Measurements from ENCODE around the gene TLCD5. TPM values are rescaled to one million over a fixed set of nuclear protein-coding genes. Genes with fewer than 3 reads are reported as not detected.

Gene TLCD5
- total RNA-seq, 4 donors from 2014 or later: 1.3 to 9.4 (median 1.5) TPM; not detected in 1

DNA sequence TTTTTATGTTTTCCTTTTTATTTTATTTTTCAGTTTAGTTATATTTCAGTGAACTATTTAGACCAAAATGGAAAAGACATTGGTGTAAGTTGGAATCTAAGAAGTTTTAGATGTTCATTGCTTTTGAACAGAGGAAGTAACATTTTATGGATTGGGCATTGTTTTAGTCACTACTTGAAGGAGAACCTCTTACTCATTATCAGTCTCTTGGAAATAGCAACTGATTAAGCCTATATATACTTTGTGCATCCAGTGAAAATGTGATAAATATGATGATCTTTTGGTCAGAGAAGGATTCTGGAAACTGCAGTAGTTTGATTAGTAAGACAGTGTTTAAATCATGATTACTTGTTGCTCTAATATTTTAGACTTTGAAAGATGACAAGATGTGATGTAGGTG is 25.5 kb downstream of the TLCD5 start:
- in situ Hi-C loops (cut with MboI; ENCODE audit: low pct_ligation_motif_present in 1 of 4, low pct_unique_long_range_greater_than_20kb in 1 of 4, low sequenced_read_pairs in 3 of 4): no loop called here
- TF ChIP-seq POLR2A (IDR thresholded peaks at IDR 0.05): no peak
- TF ChIP-seq EP300 (IDR thresholded peaks at IDR 0.05; ENCODE audit: low read depth): no peak
- no peak for TF ChIP-seq POLR2AphosphoS5 (IDR thresholded peaks at IDR 0.05)
- TF ChIP-seq, protein P1, sequence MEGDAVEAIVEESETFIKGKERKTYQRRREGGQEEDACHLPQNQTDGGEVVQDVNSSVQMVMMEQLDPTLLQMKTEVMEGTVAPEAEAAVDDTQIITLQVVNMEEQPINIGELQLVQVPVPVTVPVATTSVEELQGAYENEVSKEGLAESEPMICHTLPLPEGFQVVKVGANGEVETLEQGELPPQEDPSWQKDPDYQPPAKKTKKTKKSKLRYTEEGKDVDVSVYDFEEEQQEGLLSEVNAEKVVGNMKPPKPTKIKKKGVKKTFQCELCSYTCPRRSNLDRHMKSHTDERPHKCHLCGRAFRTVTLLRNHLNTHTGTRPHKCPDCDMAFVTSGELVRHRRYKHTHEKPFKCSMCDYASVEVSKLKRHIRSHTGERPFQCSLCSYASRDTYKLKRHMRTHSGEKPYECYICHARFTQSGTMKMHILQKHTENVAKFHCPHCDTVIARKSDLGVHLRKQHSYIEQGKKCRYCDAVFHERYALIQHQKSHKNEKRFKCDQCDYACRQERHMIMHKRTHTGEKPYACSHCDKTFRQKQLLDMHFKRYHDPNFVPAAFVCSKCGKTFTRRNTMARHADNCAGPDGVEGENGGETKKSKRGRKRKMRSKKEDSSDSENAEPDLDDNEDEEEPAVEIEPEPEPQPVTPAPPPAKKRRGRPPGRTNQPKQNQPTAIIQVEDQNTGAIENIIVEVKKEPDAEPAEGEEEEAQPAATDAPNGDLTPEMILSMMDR (IDR thresholded peaks at IDR 0.05): no peak
- Histone ChIP-seq H3K27me3 (no peaks in the 10 kb centered on the region), H3K9me3 (no peaks in the 10 kb centered on the region), H3K27ac (no peak overlapping the region), H3K36me3 (no peaks in the 10 kb centered on the region), H3K4me3 (no peak overlapping the region), H3K4me1 (peaks cover 0 to 73% (median 18%) of the 10 kb centered on the region in 4 donors)
- DNase-seq: no peak
- intact Hi-C loops (cut with DNase I; ENCODE audit: low total_unique reads): no loop called here

DNA sequence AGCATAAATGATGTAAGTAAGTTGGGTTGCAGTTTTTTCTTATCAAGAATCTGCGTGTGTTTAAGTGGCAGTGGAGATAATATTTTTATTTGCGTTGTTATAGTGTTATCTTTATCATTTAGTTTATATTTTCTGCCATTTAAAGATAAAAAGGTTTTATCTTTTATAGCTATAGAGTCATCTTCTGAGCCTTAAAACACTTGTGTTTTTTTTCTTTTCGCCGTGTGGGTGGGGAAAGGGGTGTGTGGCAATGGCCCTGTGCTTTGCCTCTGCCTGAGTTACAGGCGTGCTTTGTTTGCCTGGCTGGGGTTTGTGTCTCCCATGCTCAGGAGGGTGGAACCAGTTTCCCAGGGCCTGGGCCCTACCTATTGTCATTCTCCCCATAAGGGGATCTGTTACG is 27.3 kb downstream of the TLCD5 start:
- TF ChIP-seq EP300 (IDR thresholded peaks at IDR 0.05; ENCODE audit: low read depth): no peak
- TF ChIP-seq POLR2A (IDR thresholded peaks at IDR 0.05): no peak
- no peak for TF ChIP-seq POLR2AphosphoS5 (IDR thresholded peaks at IDR 0.05)
- TF ChIP-seq, protein P1 (IDR thresholded peaks at IDR 0.05): no peak
- Histone ChIP-seq H3K36me3 (no peaks in the 10 kb centered on the region), H3K4me3 (no peak overlapping the region), H3K27ac (no peak overlapping the region), H3K27me3 (no peaks in the 10 kb centered on the region), H3K9me3 (no peaks in the 10 kb centered on the region), H3K4me1 (peaks cover 0 to 56% (median 9%) of the 10 kb centered on the region in 4 donors)
- 48 to 63% methylated on average over 5 to 6 of the region's 6 CpGs for WGBS, 2 donors (ENCODE audit: low coverage in 1 of 2)
- in situ Hi-C loops (cut with MboI; ENCODE audit: low pct_ligation_motif_present in 1 of 4, low pct_unique_long_range_greater_than_20kb in 1 of 4, low sequenced_read_pairs in 3 of 4): no loop called here
- intact Hi-C loops (cut with DNase I; ENCODE audit: low total_unique reads): no loop called here
- peak; percentile 22 for DNase-seq

DNA sequence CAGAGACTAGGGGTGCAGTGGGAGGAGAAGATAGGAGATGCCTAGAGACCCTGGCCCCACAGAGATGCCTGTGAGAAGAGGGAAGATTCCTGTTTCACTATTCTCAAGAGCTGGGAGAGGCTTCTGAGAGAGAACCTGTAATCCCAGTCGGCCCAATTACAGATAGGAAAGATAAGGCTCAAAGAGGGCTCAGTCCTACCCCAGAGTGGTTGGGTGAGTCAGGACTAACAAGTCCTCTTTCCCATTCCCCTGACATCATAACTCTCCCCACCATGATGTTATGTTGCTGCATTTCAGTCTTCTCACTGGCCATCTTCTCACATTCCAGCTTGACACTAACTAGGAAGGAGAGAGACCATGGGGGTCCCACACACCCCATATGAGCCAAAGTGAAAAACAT is 29.0 kb downstream of the TLCD5 start:
- H3K36me3 ChIP-seq: no peaks in the 10 kb centered on the region
- no peak for TF ChIP-seq EP300 (IDR thresholded peaks at IDR 0.05; ENCODE audit: low read depth)
- no peak for TF ChIP-seq POLR2AphosphoS5 (IDR thresholded peaks at IDR 0.05)
- no peak for TF ChIP-seq POLR2A (IDR thresholded peaks at IDR 0.05)
- TF ChIP-seq, protein P1 (IDR thresholded peaks at IDR 0.05): no peak
- no peak overlapping the region for H3K4me3 ChIP-seq
- H3K4me1 ChIP-seq: peaks cover 0 to 42% (median 4%) of the 10 kb centered on the region in 4 donors
- no peak for DNase-seq
- intact Hi-C loops (cut with DNase I; ENCODE audit: low total_unique reads) (no loop called here), in situ Hi-C loops (cut with MboI; ENCODE audit: low pct_ligation_motif_present in 1 of 4, low pct_unique_long_range_greater_than_20kb in 1 of 4, low sequenced_read_pairs in 3 of 4) (no loop called here)
- 68% methylated on average over 1 of the region's 1 CpG; no CpG with 5 or more reads in 1 of the 2 donors for WGBS, 2 donors (ENCODE audit: low coverage in 1 of 2)
- H3K9me3 ChIP-seq: no peaks in the 10 kb centered on the region
- H3K27me3 ChIP-seq: no peaks in the 10 kb centered on the region
- no peak overlapping the region for H3K27ac ChIP-seq

DNA sequence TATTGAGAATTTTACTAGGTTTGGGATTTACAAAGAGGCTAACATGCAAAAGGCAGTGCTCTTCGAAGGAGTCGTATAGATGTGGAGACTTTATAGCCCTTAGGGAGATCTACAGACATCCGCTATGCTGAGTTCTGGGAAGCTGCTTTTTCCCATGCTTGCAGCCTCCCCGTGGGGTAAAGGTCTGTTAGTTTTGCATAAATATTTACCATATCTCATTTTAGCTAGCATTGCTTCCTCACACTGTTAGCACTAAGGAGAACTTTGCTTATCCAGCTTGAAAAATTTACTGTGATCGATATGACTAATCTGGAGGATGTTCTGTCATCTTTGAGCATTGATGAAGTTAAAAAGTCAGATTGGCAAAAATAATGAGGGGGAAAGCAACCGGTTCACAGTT is 29.7 kb downstream of the TLCD5 start:
- in situ Hi-C loops (cut with MboI; ENCODE audit: low pct_ligation_motif_present in 1 of 4, low pct_unique_long_range_greater_than_20kb in 1 of 4, low sequenced_read_pairs in 3 of 4): no loop called here

More for the DNA sequence above, 29.7 kb downstream of the TLCD5 start:
- H3K27me3 ChIP-seq: no peaks in the 10 kb centered on the region
- intact Hi-C loops (cut with DNase I; ENCODE audit: low total_unique reads): no loop called here
- peaks cover 0 to 35% (median 4%) of the 10 kb centered on the region in 4 donors for H3K4me1 ChIP-seq
- TF ChIP-seq, protein P1 (IDR thresholded peaks at IDR 0.05): no peak
- TF ChIP-seq POLR2A (IDR thresholded peaks at IDR 0.05) (no peak), EP300 (IDR thresholded peaks at IDR 0.05; ENCODE audit: low read depth) (no peak), POLR2AphosphoS5 (IDR thresholded peaks at IDR 0.05) (no peak)
- WGBS, 2 donors (ENCODE audit: low coverage in 1 of 2): 20 to 47% methylated on average over 2 to 6 of the region's 6 CpGs
- no peak overlapping the region for H3K4me3 ChIP-seq
- no peaks in the 10 kb centered on the region for H3K36me3 ChIP-seq
- H3K9me3 ChIP-seq: no peaks in the 10 kb centered on the region
- no peak overlapping the region for H3K27ac ChIP-seq
- DNase-seq: no peak
